ENCODE results near the gene FGF2. TPM values are rescaled to one million over a fixed set of nuclear protein-coding genes. Genes with fewer than 3 reads are reported as not detected.
A peak's percentile ranks its signal among the peaks of the same experiment; 100 is the strongest.

The FGF2 gene
- total RNA-seq, 1 experiment from 2014 or later = 4.1 TPM

GRCh38 chr4:122830426-122831095 lies 3.9 kb downstream of the FGF2 start:
- intact Hi-C loops (cut with micrococcal nuclease) = loop anchor here (10.0 kb wide), 1 partner anchor 46 kb away; no protein-coding TSS in a partner anchor
- ChIA-PET POLR2A (ENCODE audit: unreplicated experiment) (no interaction called here), CTCF (interaction anchor here (0.9 kb wide), 1 partner anchor 84 kb away, joined by 3 read pairs; no protein-coding TSS in a partner anchor)
- peaks cover 56% of the 10 kb centered on the region for H3K79me2 ChIP-seq (ENCODE audit: low read length)
- no peaks in the 10 kb centered on the region for H4K20me1 ChIP-seq (ENCODE audit: low read length)
- H3K4me3 ChIP-seq (ENCODE audit: low read length) = no peak overlapping the region
- no peak overlapping the region for H3K9ac ChIP-seq (ENCODE audit: low read length)
- H3K27me3 ChIP-seq (ENCODE audit: low read length) = no peaks in the 10 kb centered on the region
- no peaks in the 10 kb centered on the region for H3K36me3 ChIP-seq (ENCODE audit: low read depth, low read length)
- peaks cover 23% of the 10 kb centered on the region for H3K4me1 ChIP-seq (ENCODE audit: insufficient read depth, low read length)
- TF ChIP-seq CTCF (conservative IDR thresholded peaks at IDR 0.05; ENCODE audit: low read depth, low read length) (no peak), EZH2 (IDR thresholded peaks at IDR 0.05; ENCODE audit: low read length, unreplicated experiment) (no peak), EZH2phosphoT487 (IDR thresholded peaks at IDR 0.05; ENCODE audit: borderline replicate concordance, low read length) (no peak)
- ATAC-seq = no peak
- no peaks in the 10 kb centered on the region for H3K9me3 ChIP-seq (ENCODE audit: low read length)
- BruUV-seq (replicated peaks) = no TSS peak
- H3F3A ChIP-seq (ENCODE audit: low read length, unreplicated experiment) = no peaks in the 10 kb centered on the region
- no peaks in the 10 kb centered on the region for H3K9me2 ChIP-seq (replicated peaks; ENCODE audit: low read length)
- no peak overlapping the region for H3K27ac ChIP-seq (ENCODE audit: low read length)
- no peak overlapping the region for H3K4me2 ChIP-seq (ENCODE audit: low read length)
- no peak for DNase-seq
- H2AFZ ChIP-seq (ENCODE audit: low read length) = no peak overlapping the region

- ChIA-PET CTCF (interaction anchor here (0.9 kb wide), 1 partner anchor 83 kb away, joined by 3 read pairs; no protein-coding TSS in a partner anchor), POLR2A (ENCODE audit: unreplicated experiment) (interaction anchor here (0.6 kb wide), 1 partner anchor 83 kb away, joined by 5 read pairs; no protein-coding TSS in a partner anchor)
- peak; percentile 38 for DNase-seq
- no peaks in the 10 kb centered on the region for H4K20me1 ChIP-seq (ENCODE audit: low read length)
- no peaks in the 10 kb centered on the region for H3K36me3 ChIP-seq (ENCODE audit: low read depth, low read length)
- H3K9ac ChIP-seq (ENCODE audit: low read length) = no peak overlapping the region
- H3K9me2 ChIP-seq (replicated peaks; ENCODE audit: low read length) = no peaks in the 10 kb centered on the region
- no peaks in the 10 kb centered on the region for H3K9me3 ChIP-seq (ENCODE audit: low read length)
- no peaks in the 10 kb centered on the region for H3K27me3 ChIP-seq (ENCODE audit: low read length)
- H3F3A ChIP-seq (ENCODE audit: low read length, unreplicated experiment) = no peaks in the 10 kb centered on the region
- TF ChIP-seq CTCF (conservative IDR thresholded peaks at IDR 0.05; ENCODE audit: low read depth, low read length) = no peak
- TF ChIP-seq EZH2phosphoT487 (IDR thresholded peaks at IDR 0.05; ENCODE audit: borderline replicate concordance, low read length) = no peak
- TF ChIP-seq EZH2 (IDR thresholded peaks at IDR 0.05; ENCODE audit: low read length, unreplicated experiment) = no peak
- peaks cover 56% of the 10 kb centered on the region for H3K79me2 ChIP-seq (ENCODE audit: low read length)
- H3K4me1 ChIP-seq (ENCODE audit: insufficient read depth, low read length) = peaks cover 27% of the 10 kb centered on the region
- no peak for ATAC-seq
- no peak overlapping the region for H3K4me3 ChIP-seq (ENCODE audit: low read length)
- no peak overlapping the region for H2AFZ ChIP-seq (ENCODE audit: low read length)
- BruUV-seq (replicated peaks) = no TSS peak
- no peak overlapping the region for H3K27ac ChIP-seq (ENCODE audit: low read length)
- intact Hi-C loops (cut with micrococcal nuclease) = loop anchor here (10.0 kb wide), 1 partner anchor 47 kb away; no protein-coding TSS in a partner anchor
- no peak overlapping the region for H3K4me2 ChIP-seq (ENCODE audit: low read length)
Measured at GRCh38 chr4:122831515-122832196, 5.0 kb downstream of the FGF2 start.
